Cardiac fibroblast (primary cell): ENCODE measurements around the gene RNF121.

Experiments
- DNase-seq, 2 donors: peaks; one replicate each; pipeline versions ENCODE4 v3.0.0 to v3.0.0-alpha.2; 2010; ENCODE audit warnings: low read depth in 2 of 2
- H3K4me3 ChIP-seq, 2 donors: replicated peaks in 1 of 2; 1 replicate in 1 of 2; 2 replicates in 1 of 2; pipeline ENCODE4 v1.5.1; 2011; ENCODE audit warnings: low read depth in 2 of 2, low read length in 2 of 2, mild to moderate bottlenecking in 2 of 2, moderate library complexity in 1 of 2
- CTCF ChIP-seq: IDR thresholded peaks from one replicate; pipeline ENCODE4 v1.5.1; 2011; ENCODE audit warnings: low read depth, mild to moderate bottlenecking, low read length, inconsistent platforms

RNF121 gene

DNA sequence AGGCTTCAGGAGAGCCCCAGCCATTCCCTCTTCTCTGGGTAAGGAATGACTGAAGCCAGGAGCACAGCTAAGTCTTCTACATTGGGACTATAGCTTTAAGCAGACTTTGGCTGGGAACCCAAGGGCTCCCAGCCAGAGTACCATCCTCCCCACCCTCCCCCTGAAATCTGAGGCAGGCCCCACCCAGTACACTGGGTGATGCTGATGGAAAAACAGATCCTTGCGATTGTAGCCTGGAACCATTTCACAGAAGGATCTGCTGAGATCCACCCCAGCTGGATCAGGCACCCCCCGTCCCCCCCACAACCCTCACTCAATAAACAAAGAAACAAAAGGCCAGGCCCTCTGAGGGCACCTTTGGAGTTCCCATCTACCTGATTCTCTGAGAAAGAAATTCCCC, 109.6 kb downstream of the RNF121 start:
- no peak for TF ChIP-seq CTCF
- H3K4me3 ChIP-seq, result peak overlapping the region; percentile 66 to 68
- peak; percentile 73 to 82 for DNase-seq

GRCh38 chr11:72039031-72039855, 110.4 kb downstream of the RNF121 start:
- peak; percentile 28 to 50 for DNase-seq
- no peak for TF ChIP-seq CTCF
- H3K4me3 ChIP-seq, result peak overlapping the region; percentile 66 to 68

GRCh38 chr11:72039856-72040401, 111.1 kb downstream of the RNF121 start:
- no peak for DNase-seq
- no peak for TF ChIP-seq CTCF
- peak overlapping the region; percentile 66 to 68 for H3K4me3 ChIP-seq

- peak overlapping the region; percentile 66 to 68 for H3K4me3 ChIP-seq
- no peak for TF ChIP-seq CTCF
- peak; percentile 94 to 97 for DNase-seq
These were observed 111.9 kb downstream of the RNF121 start for GRCh38 chr11:72040491-72041363.

DNA sequence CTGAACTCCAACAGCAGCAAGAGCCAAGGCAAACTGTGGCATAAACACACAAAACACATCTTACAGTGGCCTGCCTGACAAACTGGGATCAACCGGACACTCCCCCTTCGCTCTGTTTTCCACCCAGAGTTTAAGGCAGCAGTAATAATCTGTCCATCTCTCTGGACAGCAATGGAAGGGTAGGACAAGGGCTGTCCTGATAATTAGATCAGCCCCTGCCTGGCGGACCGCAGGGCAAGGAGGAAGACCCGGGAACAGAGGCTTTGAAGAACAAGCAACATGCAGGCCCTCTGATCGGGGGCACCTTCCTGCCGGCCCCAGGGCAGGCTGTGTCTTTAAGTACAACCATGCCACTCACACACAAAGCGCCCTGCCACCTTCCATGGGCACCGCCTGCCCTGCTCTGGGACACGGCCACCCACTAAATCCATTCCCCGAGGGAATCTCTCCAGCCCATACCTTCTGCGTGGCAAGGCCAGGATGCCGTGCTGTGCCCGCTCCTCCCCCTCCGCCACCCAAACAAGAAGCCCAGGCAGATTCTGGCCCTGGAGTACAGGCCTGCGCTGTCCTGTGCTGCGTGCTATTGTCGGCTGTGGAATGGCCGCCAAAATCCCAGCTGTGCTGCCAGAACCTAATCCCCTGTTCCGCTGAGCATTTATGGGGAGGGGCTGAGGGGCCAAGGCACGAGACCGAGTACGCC, 112.7 kb downstream of the RNF121 start:
- TF ChIP-seq CTCF, result no peak
- peak; percentile 67 to 84 for DNase-seq
- H3K4me3 ChIP-seq, result peak overlapping the region; percentile 66 to 68

GRCh38 chr11:72042064-72042745, 113.4 kb downstream of the RNF121 start:
- H3K4me3 ChIP-seq, result peak overlapping the region; percentile 66 to 68
- no peak for TF ChIP-seq CTCF
- DNase-seq, result no peak
